Type B pancreatic cell (in vitro differentiated cells): ENCODE measurements around the gene POU6F1. TPM values are rescaled to one million over a fixed set of nuclear protein-coding genes. Genes with fewer than 3 reads are reported as not detected.

ENCODE experiments used
- DNase-seq: peaks from one replicate; pipeline ENCODE4 v3.0.0; 2021; ENCODE audit warnings: mixed read lengths; ENCODE audit not compliant: unreplicated experiment; ENCODE audit errors: extremely low spot score
- H3K27ac Mint-ChIP-seq: 2 replicates; pipeline ENCODE4 v1.8.0; 2021; ENCODE audit warnings: mild to moderate bottlenecking, mixed read lengths
- H3K27me3 Mint-ChIP-seq: 2 replicates; pipeline ENCODE4 v1.8.0; 2021; ENCODE audit warnings: mixed read lengths
- H3K36me3 Mint-ChIP-seq: 2 replicates; pipeline ENCODE4 v1.8.0; 2021; ENCODE audit warnings: mixed read lengths
- H3K4me1 Mint-ChIP-seq: one replicate; pipeline ENCODE4 v1.8.0; 2021; ENCODE audit warnings: mixed read lengths; ENCODE audit not compliant: unreplicated experiment
- H3K4me3 Mint-ChIP-seq: 2 replicates; pipeline ENCODE4 v1.8.0; 2021; ENCODE audit warnings: mild to moderate bottlenecking, mixed read lengths
- H3K9me3 Mint-ChIP-seq: 2 replicates; pipeline ENCODE4 v1.8.0; 2021; ENCODE audit warnings: mixed read lengths
- total RNA-seq: library from RNA; stranded (reverse); gene quantifications from 2 replicates; pipeline ENCODE4 v1.2.1, GENCODE V29; 2021; ENCODE audit warnings: low replicate concordance
- TF ChIP-seq, protein P1 (sequence below): fragments of 200-600 bp; sonication (generic); conservative IDR thresholded peaks from 2 replicates; pipeline ENCODE4 v1.5.0; 2021; ENCODE audit warnings: antibody characterized with exemption, mild to moderate bottlenecking

The POU6F1 gene
- total RNA-seq, 1 donor from 2014 or later: 6.6 TPM

DNA sequence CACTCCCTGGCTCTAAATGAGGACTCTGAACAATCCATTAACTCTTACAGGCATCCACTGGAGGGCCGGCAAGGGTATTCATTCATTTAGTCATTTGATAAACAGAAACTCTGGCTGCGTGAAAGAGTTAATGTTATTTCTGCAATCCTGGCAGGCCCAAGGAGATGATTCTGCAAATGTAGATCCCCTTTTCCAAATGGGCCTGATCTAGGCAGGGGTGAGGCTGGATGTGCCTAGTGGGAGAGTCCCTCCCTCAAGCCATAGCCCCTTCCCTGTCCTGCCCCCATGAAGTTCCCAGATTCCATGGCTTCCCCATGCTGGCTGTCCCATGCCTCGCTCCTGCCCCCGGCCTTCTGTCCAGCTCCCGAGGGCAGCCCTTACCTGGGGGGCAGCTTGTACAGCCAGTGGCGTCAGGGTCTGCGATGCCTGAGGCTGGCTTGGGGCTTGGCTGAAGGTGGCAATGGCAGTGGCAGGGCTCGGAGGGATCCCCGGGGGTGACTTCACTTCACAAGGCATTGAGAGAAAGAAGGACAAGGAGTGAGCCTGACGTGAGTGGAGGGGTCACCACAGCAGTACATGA is 18.4 kb downstream of the POU6F1 start:
- Mint-ChIP-seq H3K9me3 (no peaks in the 10 kb centered on the region), H3K36me3 (no peaks in the 10 kb centered on the region), H3K27ac (no peak overlapping the region), H3K27me3 (no peaks in the 10 kb centered on the region), H3K4me1 (no peaks in the 10 kb centered on the region), H3K4me3 (no peak overlapping the region)
- TF ChIP-seq, protein P1, sequence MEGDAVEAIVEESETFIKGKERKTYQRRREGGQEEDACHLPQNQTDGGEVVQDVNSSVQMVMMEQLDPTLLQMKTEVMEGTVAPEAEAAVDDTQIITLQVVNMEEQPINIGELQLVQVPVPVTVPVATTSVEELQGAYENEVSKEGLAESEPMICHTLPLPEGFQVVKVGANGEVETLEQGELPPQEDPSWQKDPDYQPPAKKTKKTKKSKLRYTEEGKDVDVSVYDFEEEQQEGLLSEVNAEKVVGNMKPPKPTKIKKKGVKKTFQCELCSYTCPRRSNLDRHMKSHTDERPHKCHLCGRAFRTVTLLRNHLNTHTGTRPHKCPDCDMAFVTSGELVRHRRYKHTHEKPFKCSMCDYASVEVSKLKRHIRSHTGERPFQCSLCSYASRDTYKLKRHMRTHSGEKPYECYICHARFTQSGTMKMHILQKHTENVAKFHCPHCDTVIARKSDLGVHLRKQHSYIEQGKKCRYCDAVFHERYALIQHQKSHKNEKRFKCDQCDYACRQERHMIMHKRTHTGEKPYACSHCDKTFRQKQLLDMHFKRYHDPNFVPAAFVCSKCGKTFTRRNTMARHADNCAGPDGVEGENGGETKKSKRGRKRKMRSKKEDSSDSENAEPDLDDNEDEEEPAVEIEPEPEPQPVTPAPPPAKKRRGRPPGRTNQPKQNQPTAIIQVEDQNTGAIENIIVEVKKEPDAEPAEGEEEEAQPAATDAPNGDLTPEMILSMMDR: no peak
- DNase-seq: no peak

DNA sequence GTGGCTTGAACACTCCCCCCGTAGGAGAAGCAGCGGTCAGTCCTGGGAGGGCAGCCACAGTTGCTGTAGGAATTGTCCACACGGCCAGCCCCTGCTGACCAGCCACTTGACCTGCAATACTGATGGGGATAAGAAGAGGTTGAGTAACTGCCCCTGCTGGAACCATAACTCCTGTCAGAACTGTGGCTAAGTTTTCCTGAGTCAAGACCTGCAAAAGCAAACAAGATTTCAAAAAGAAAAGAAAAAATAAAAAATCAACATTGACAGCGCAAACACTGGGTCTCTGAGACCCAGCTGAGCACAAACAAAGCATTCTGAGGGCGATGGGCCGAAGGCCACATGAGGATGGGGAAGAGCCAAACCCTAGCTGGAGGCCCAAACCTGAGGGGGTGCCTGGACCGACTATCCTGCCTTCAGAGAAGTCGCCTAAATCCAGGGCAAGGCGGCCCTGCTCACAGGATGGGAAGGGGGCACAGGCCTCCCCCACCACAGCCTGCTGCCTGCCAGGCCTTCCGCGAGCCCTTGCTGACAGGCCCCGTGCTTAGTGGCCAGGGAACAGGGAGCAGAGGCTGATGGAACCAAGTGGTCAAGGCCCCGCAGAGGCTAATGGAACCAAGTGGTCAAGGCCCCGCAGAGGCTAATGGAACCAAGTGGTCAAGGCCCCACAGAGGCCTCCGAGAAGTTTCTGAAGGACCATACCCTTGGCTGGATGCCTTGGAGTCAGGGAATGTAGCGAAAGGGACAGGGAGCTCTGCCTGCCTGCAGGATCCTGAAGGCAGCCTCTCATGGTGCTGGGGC is 19.1 kb downstream of the POU6F1 start:
- Mint-ChIP-seq H3K27ac (no peak overlapping the region), H3K27me3 (no peaks in the 10 kb centered on the region), H3K36me3 (no peaks in the 10 kb centered on the region), H3K4me1 (no peaks in the 10 kb centered on the region), H3K4me3 (no peak overlapping the region), H3K9me3 (no peaks in the 10 kb centered on the region)
- DNase-seq: no peak
- TF ChIP-seq, protein P1: no peak

DNA sequence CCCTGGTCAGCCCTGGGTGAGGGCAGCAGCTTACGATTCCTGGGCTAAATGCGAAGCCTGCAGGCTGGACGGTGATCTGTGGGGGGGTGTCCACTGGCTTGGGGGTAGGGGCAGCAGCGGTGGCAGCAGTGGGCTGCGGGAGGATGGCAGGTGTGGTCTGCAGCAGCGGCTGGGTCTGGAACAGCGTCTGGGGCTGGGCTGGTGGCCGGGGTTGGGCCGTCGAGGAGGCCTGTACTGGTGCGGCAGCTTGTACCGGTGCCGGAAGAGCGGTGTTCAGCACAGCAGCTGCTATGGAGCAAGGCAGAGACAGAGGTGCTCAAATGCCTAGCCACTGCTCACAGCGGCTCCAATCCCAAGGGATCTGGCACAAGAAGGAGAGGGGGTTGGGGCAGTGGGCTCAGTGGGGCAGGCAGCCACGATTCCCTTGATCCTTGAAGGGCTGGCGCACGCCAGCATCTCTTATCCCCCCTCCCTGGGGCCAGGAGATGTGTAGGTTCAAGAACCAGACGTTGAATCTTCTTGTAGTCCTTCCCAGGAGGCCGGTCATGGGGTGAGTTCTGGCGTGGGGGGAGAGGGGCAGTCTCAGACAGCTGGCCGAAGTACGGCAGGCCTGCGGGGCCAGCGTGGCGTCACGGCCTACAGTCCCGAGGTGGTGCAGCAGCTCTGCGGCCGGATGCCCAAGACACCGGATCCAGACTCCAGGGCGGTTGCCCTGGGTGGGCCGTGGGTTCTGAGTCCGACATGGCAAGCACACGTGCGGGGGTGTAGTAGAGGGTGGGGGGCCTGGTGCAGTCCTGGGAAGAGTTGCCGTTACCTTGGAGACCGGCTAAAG is 19.9 kb downstream of the POU6F1 start:
- Mint-ChIP-seq H3K4me1 (no peaks in the 10 kb centered on the region), H3K36me3 (no peaks in the 10 kb centered on the region), H3K9me3 (no peaks in the 10 kb centered on the region), H3K4me3 (no peak overlapping the region), H3K27me3 (no peaks in the 10 kb centered on the region), H3K27ac (no peak overlapping the region)
- DNase-seq: no peak
- TF ChIP-seq, protein P1: no peak

DNA sequence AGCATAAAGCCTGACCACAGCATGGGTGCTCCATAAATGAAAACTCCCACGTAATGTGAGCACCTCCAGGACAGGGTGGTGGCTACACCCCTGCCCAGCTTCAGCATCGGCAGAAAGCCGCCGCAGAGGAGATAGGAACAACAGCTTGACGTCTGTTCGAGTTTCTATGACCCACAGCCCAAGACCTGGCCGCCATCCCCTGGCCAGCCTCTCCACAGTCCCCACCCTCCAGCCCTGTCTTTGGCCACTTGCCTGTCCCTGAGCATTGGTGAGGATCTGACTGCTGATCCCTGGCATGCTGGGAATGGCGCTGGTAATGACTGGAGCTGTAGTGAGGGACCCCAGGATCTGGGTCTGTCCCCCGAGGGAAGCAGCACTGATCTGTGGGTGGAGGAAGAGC is 21.3 kb downstream of the POU6F1 start:
- H3K4me1 Mint-ChIP-seq: no peaks in the 10 kb centered on the region
- no peaks in the 10 kb centered on the region for H3K36me3 Mint-ChIP-seq
- TF ChIP-seq, protein P1: no peak
- H3K27ac Mint-ChIP-seq: no peak overlapping the region
- H3K4me3 Mint-ChIP-seq: no peak overlapping the region
- no peaks in the 10 kb centered on the region for H3K9me3 Mint-ChIP-seq
- no peaks in the 10 kb centered on the region for H3K27me3 Mint-ChIP-seq
- DNase-seq: no peak

DNA sequence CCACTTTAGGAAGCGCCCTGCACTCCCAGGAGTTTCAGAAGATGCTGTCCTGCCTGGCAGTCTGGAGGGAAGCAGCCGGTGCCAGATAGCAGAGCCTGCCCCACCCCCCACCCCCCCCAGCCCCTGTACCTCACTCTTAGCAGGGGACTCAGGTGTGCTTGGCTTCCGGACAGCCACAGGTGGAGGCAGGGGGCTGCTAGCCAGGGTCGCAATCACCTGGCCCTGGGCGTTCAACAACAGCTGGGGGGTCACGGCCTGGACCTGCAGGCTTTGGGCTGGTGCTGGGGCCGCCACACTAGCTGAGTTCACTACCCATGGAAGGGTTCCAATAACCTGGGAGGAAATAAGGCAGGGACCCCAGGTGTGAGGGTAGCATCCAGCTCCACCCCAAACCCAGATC is 22.0 kb downstream of the POU6F1 start:
- no peak overlapping the region for H3K27ac Mint-ChIP-seq
- no peaks in the 10 kb centered on the region for H3K9me3 Mint-ChIP-seq
- H3K36me3 Mint-ChIP-seq: no peaks in the 10 kb centered on the region
- no peaks in the 10 kb centered on the region for H3K27me3 Mint-ChIP-seq
- DNase-seq: no peak
- TF ChIP-seq, protein P1: no peak
- no peak overlapping the region for H3K4me3 Mint-ChIP-seq
- H3K4me1 Mint-ChIP-seq: no peaks in the 10 kb centered on the region
